ENCODE results near the gene DMAC1. TPM values are rescaled to one million over a fixed set of nuclear protein-coding genes. Genes with fewer than 3 reads are reported as not detected.

DMAC1 gene
- total RNA-seq, 1 donor: 7.6 TPM

- Histone ChIP-seq H3K4me2 (ENCODE audit: insufficient read depth, low read length) (no peak overlapping the region), H3K4me1 (ENCODE audit: insufficient read depth, low read length) (peaks cover 5% of the 10 kb centered on the region), H3K9me3 (ENCODE audit: low read depth, low read length) (no peaks in the 10 kb centered on the region), H3K27ac (ENCODE audit: low read depth, low read length) (no peak overlapping the region), H3K4me3 (ENCODE audit: insufficient read depth, low read length) (no peak overlapping the region), H4K20me1 (ENCODE audit: insufficient read depth, low read length) (no peaks in the 10 kb centered on the region), H2AFZ (ENCODE audit: low read length) (no peak overlapping the region), H3K36me3 (ENCODE audit: insufficient read depth, low read length) (no peaks in the 10 kb centered on the region), H3K27me3 (ENCODE audit: insufficient read depth, low read length) (no peaks in the 10 kb centered on the region), H3K79me2 (ENCODE audit: insufficient read depth, low read length) (no peaks in the 10 kb centered on the region)
- no peak for DNase-seq (ENCODE audit: insufficient read length, low spot score, missing footprints)
- TF ChIP-seq, protein P1, sequence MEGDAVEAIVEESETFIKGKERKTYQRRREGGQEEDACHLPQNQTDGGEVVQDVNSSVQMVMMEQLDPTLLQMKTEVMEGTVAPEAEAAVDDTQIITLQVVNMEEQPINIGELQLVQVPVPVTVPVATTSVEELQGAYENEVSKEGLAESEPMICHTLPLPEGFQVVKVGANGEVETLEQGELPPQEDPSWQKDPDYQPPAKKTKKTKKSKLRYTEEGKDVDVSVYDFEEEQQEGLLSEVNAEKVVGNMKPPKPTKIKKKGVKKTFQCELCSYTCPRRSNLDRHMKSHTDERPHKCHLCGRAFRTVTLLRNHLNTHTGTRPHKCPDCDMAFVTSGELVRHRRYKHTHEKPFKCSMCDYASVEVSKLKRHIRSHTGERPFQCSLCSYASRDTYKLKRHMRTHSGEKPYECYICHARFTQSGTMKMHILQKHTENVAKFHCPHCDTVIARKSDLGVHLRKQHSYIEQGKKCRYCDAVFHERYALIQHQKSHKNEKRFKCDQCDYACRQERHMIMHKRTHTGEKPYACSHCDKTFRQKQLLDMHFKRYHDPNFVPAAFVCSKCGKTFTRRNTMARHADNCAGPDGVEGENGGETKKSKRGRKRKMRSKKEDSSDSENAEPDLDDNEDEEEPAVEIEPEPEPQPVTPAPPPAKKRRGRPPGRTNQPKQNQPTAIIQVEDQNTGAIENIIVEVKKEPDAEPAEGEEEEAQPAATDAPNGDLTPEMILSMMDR (IDR thresholded peaks at IDR 0.05; ENCODE audit: extremely low read depth, low read depth, low read length): no peak
These were observed 21.8 kb downstream of the DMAC1 start for GRCh38 chr9:7777771-7778170.

GRCh38 chr9:7770111-7770510, 29.5 kb downstream of the DMAC1 start:
- no peak overlapping the region for H2AFZ ChIP-seq (ENCODE audit: low read length)
- no peaks in the 10 kb centered on the region for H3K79me2 ChIP-seq (ENCODE audit: insufficient read depth, low read length)
- H3K9me3 ChIP-seq (ENCODE audit: low read depth, low read length): no peaks in the 10 kb centered on the region
- H3K4me1 ChIP-seq (ENCODE audit: insufficient read depth, low read length): no peaks in the 10 kb centered on the region
- H4K20me1 ChIP-seq (ENCODE audit: insufficient read depth, low read length): no peaks in the 10 kb centered on the region
- no peak overlapping the region for H3K27ac ChIP-seq (ENCODE audit: low read depth, low read length)
- H3K36me3 ChIP-seq (ENCODE audit: insufficient read depth, low read length): no peaks in the 10 kb centered on the region
- H3K4me2 ChIP-seq (ENCODE audit: insufficient read depth, low read length): no peak overlapping the region
- DNase-seq (ENCODE audit: insufficient read length, low spot score, missing footprints): no peak
- TF ChIP-seq, protein P1 (IDR thresholded peaks at IDR 0.05; ENCODE audit: extremely low read depth, low read depth, low read length): no peak
- no peaks in the 10 kb centered on the region for H3K27me3 ChIP-seq (ENCODE audit: insufficient read depth, low read length)
- no peak overlapping the region for H3K4me3 ChIP-seq (ENCODE audit: insufficient read depth, low read length)

DNA sequence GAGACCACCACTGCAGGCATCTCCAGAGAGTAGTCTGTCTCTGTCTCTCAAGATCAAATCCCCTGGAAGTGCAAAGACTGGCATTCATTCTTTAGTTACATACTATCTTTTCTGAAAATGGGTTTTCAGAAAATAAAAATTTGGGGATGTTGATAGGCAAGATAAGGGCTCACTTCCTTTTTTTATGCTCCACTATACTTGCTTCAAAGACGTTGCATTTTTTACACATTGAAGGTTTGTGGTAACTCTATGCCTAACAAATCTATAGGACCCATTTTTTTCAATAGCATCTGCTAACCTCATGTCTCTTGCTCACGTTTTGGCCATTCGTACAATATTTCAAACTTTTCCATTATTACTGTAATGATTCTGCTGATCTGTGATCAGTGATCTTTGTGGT, 37.0 kb downstream of the DMAC1 start:
- no peaks in the 10 kb centered on the region for H3K9me3 ChIP-seq (ENCODE audit: low read depth, low read length)
- no peak overlapping the region for H3K27ac ChIP-seq (ENCODE audit: low read depth, low read length)
- H2AFZ ChIP-seq (ENCODE audit: low read length): no peak overlapping the region
- TF ChIP-seq, protein P1 (IDR thresholded peaks at IDR 0.05; ENCODE audit: extremely low read depth, low read depth, low read length): no peak
- DNase-seq (ENCODE audit: insufficient read length, low spot score, missing footprints): no peak
- no peaks in the 10 kb centered on the region for H3K79me2 ChIP-seq (ENCODE audit: insufficient read depth, low read length)
- H3K27me3 ChIP-seq (ENCODE audit: insufficient read depth, low read length): no peaks in the 10 kb centered on the region
- H3K4me2 ChIP-seq (ENCODE audit: insufficient read depth, low read length): no peak overlapping the region
- H3K36me3 ChIP-seq (ENCODE audit: insufficient read depth, low read length): no peaks in the 10 kb centered on the region
- no peak overlapping the region for H3K4me3 ChIP-seq (ENCODE audit: insufficient read depth, low read length)
- no peaks in the 10 kb centered on the region for H4K20me1 ChIP-seq (ENCODE audit: insufficient read depth, low read length)
- H3K4me1 ChIP-seq (ENCODE audit: insufficient read depth, low read length): no peaks in the 10 kb centered on the region

DNA sequence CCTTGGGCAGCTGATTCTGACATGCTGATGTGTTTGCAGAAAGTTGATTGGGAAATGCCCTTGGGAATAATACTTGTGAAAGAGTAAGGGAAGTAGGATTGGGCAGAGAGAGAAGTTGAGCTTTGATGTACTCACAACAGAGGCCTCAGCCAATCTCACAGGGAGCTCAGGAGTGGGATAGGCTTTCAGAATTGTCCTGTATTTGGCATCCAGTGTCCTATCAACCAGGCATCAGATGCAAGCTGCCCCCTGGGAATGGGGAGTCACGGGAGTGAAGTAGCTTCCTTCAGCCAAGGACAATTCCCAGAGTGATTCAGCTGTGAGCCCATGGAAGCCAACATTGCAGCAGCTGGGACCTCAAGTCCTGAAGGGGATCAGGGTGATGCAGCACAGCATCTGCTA, 39.6 kb downstream of the DMAC1 start:
- no peak for DNase-seq (ENCODE audit: insufficient read length, low spot score, missing footprints)
- no peak overlapping the region for H3K27ac ChIP-seq (ENCODE audit: low read depth, low read length)
- H3K9me3 ChIP-seq (ENCODE audit: low read depth, low read length): no peaks in the 10 kb centered on the region
- no peaks in the 10 kb centered on the region for H3K27me3 ChIP-seq (ENCODE audit: insufficient read depth, low read length)
- no peaks in the 10 kb centered on the region for H3K79me2 ChIP-seq (ENCODE audit: insufficient read depth, low read length)
- H3K4me1 ChIP-seq (ENCODE audit: insufficient read depth, low read length): no peaks in the 10 kb centered on the region
- H4K20me1 ChIP-seq (ENCODE audit: insufficient read depth, low read length): no peaks in the 10 kb centered on the region
- H3K36me3 ChIP-seq (ENCODE audit: insufficient read depth, low read length): no peaks in the 10 kb centered on the region
- TF ChIP-seq, protein P1 (IDR thresholded peaks at IDR 0.05; ENCODE audit: extremely low read depth, low read depth, low read length): no peak
- no peak overlapping the region for H2AFZ ChIP-seq (ENCODE audit: low read length)
- no peak overlapping the region for H3K4me3 ChIP-seq (ENCODE audit: insufficient read depth, low read length)
- H3K4me2 ChIP-seq (ENCODE audit: insufficient read depth, low read length): no peak overlapping the region
